HepG2 (cell line): Measurements from ENCODE around the gene TRAF3. TPM values are rescaled to one million over a fixed set of nuclear protein-coding genes. Genes with fewer than 3 reads are reported as not detected.

Experiments used
- CENPT ChIP-seq: sonication (generic); formaldehyde crosslinking; IDR thresholded peaks from 2 replicates; pipeline ENCODE4 v1.8.0; 2022; ENCODE audit warnings: low read depth, mild to moderate bottlenecking, moderate library complexity, missing genetic modification reagents
- CREBL2 ChIP-seq: sonication (generic); formaldehyde crosslinking; IDR thresholded peaks from 2 replicates; pipeline ENCODE4 v1.8.1; 2023; ENCODE audit warnings: missing genetic modification reagents, mild to moderate bottlenecking, borderline replicate concordance
- CSRNP1 ChIP-seq: sonication (generic); formaldehyde crosslinking; IDR thresholded peaks from 2 replicates; pipeline ENCODE4 v1.8.1; 2023; ENCODE audit warnings: mild to moderate bottlenecking, missing genetic modification reagents
- GFI1 ChIP-seq: sonication (generic); formaldehyde crosslinking; IDR thresholded peaks from 2 replicates; pipeline ENCODE4 v1.5.0; 2020; ENCODE audit warnings: missing genetic modification reagents, mild to moderate bottlenecking, borderline replicate concordance
- GMEB1 ChIP-seq: sonication (generic); formaldehyde crosslinking; IDR thresholded peaks from 2 replicates; pipeline ENCODE4 v1.5.1; 2020; ENCODE audit warnings: missing genetic modification reagents, mild to moderate bottlenecking, borderline replicate concordance
- HDAC2 ChIP-seq: sonication (generic); formaldehyde crosslinking; IDR thresholded peaks from 2 replicates; pipeline ENCODE4 v1.4.0; 2020; ENCODE audit warnings: missing genetic modification reagents
- PHF20 ChIP-seq: sonication (generic); formaldehyde crosslinking; IDR thresholded peaks from 2 replicates; pipeline ENCODE4 v1.5.0; 2020; ENCODE audit warnings: mild to moderate bottlenecking, missing genetic modification reagents
- TIGD3 ChIP-seq: sonication (generic); formaldehyde crosslinking; IDR thresholded peaks from 2 replicates; pipeline ENCODE4 v1.5.1; 2020; ENCODE audit warnings: mild to moderate bottlenecking, missing genetic modification reagents, borderline replicate concordance
- ZKSCAN5 ChIP-seq: sonication (generic); formaldehyde crosslinking; IDR thresholded peaks from 2 replicates; pipeline ENCODE4 v1.5.1; 2020; ENCODE audit warnings: mild to moderate bottlenecking, missing genetic modification reagents
- ZNF138 ChIP-seq: sonication (generic); formaldehyde crosslinking; IDR thresholded peaks from 2 replicates; pipeline ENCODE4 v1.5.0; 2020; ENCODE audit warnings: mild to moderate bottlenecking, low read depth, missing genetic modification reagents
- ZNF335 ChIP-seq: sonication (generic); formaldehyde crosslinking; IDR thresholded peaks from 2 replicates; pipeline ENCODE4 v1.4.0; 2020; ENCODE audit warnings: missing genetic modification reagents
- ZNF644 ChIP-seq: IDR thresholded peaks from 2 replicates; pipeline ENCODE4 v1.6.1; 2016; ENCODE audit warnings: low read depth
- ZNF784 ChIP-seq: sonication (generic); formaldehyde crosslinking; IDR thresholded peaks from 2 replicates; pipeline ENCODE4 v1.5.1; 2020; ENCODE audit warnings: missing genetic modification reagents, mild to moderate bottlenecking, borderline replicate concordance
- ZNF788 ChIP-seq: sonication (generic); formaldehyde crosslinking; IDR thresholded peaks from 2 replicates; pipeline ENCODE4 v1.5.0; 2020; ENCODE audit warnings: mild to moderate bottlenecking, missing genetic modification reagents, borderline replicate concordance
- polyA plus RNA-seq, 8 experiments: library from polyadenylated mRNA; depleted of rRNA in 3 of 8; stranded (reverse) in 7 of 8; unstranded in 1 of 8; fragments of >200 nt; fragmentation: Illumina TruSeq in 4 of 8; extraction: Trizol in 4 of 8; gene quantifications; 2 replicates each; pipeline versions ENCODE4 v1.2.1 to v1.2.3, GENCODE V29; 2011 to 2016; ENCODE audit warnings: low read depth in 4 of 8, missing spikeins in 1 of 8, mixed read lengths in 1 of 8; ENCODE audit not compliant: insufficient read depth in 1 of 8
- total RNA-seq, 5 experiments: library from RNA; depleted of rRNA; stranded (reverse); fragments of >200 nt; fragmentation: Illumina TruSeq; extraction: Trizol; gene quantifications; 2 replicates each; pipeline ENCODE4 v1.2.3, GENCODE V29; 2016; ENCODE audit warnings: low read depth in 1 of 5
- TF ChIP-seq, protein P1 (sequence below): IDR thresholded peaks from 2 replicates; pipeline ENCODE4 v1.6.1; 2016; ENCODE audit warnings: low read depth, control low read depth
- TF ChIP-seq, protein P2 (sequence below): sonication (generic); formaldehyde crosslinking; IDR thresholded peaks from 2 replicates; pipeline ENCODE4 v1.4.0; 2020; ENCODE audit warnings: missing genetic modification reagents; ENCODE audit errors: not compliant biosample characterization
- TF ChIP-seq, protein P3 (sequence below): sonication (generic); formaldehyde crosslinking; IDR thresholded peaks from 2 replicates; pipeline ENCODE4 v1.5.0; 2020; ENCODE audit warnings: mild to moderate bottlenecking, missing genetic modification reagents

TRAF3 gene
- total and polyA plus RNA-seq, 2 of the 13 experiments (the other 11 are each of a cell fraction or from before 2014, with no cell fraction given) = 6.9 to 12.2 TPM

DNA sequence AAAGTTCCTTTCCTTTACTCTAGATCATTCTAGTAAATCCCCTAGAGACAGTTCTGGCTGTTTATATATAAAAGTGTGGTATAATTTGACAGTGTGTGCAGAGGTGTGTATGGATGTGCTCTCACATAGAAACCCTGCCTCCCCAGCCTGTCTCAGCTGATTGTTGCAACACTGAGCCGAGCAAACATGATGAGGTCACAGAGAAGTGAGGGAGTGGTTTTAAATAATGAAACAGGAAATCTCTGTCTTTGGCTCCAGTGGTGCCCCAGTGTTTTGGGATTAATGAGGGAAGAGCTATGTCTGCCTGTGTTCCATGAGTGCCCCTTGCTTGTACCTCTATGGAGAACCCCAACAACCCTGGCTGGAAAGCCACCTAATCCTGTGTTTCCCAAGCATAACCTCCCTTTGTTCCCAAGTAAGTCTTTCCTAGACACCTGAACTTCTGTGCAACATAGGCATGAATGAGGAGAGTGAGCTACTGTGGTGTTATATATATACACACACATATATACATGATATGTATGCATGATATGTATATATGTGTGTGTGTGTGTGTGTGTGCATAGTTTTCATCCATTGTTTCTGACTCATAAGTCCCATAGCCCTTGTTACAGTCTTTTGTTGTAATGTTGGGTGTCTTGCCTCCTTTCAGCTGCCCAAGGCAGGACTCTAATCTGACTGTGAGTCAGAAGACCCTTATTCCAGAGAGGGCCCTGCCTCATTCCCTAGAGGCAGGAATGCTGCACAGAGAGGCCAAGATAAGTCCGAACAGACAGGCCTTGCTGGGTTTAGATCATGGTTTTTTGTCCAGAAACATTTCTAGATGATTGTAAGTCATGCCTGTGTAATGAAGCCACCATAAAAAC lies 18.0 kb downstream of the TRAF3 start (continued):
- TF ChIP-seq ZNF335 = no peak
- TF ChIP-seq ZNF788 (CRISPR knock-in tag) = no peak
- TF ChIP-seq, protein P1, sequence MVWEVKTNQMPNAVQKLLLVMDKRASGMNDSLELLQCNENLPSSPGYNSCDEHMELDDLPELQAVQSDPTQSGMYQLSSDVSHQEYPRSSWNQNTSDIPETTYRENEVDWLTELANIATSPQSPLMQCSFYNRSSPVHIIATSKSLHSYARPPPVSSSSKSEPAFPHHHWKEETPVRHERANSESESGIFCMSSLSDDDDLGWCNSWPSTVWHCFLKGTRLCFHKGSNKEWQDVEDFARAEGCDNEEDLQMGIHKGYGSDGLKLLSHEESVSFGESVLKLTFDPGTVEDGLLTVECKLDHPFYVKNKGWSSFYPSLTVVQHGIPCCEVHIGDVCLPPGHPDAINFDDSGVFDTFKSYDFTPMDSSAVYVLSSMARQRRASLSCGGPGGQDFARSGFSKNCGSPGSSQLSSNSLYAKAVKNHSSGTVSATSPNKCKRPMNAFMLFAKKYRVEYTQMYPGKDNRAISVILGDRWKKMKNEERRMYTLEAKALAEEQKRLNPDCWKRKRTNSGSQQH = no peak
- 0 out of 2 replicates have a peak, but pooled peaks have one; percentile 21 for TF ChIP-seq PHF20 (CRISPR knock-in tag)
- TF ChIP-seq HDAC2 (CRISPR knock-in tag) = peak; percentile 35; the same call in 1 of the 2 replicates
- TF ChIP-seq TIGD3 (CRISPR knock-in tag) = no peak
- no peak for TF ChIP-seq ZKSCAN5 (CRISPR knock-in tag)
- TF ChIP-seq CENPT = no peak
- no peak for TF ChIP-seq CREBL2
- TF ChIP-seq GFI1 (CRISPR knock-in tag) = peak; percentile 64; the same call in 1 of the 2 replicates
- TF ChIP-seq, protein P2, sequence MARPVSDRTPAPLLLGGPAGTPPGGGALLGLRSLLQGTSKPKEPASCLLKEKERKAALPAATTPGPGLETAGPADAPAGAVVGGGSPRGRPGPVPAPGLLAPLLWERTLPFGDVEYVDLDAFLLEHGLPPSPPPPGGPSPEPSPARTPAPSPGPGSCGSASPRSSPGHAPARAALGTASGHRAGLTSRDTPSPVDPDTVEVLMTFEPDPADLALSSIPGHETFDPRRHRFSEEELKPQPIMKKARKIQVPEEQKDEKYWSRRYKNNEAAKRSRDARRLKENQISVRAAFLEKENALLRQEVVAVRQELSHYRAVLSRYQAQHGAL = no peak
- TF ChIP-seq ZNF138 (CRISPR knock-in tag) = 0 out of 2 replicates have a peak, but pooled peaks have one; percentile 29
- TF ChIP-seq CSRNP1 (CRISPR knock-in tag) = no peak
- no peak for TF ChIP-seq ZNF644
- TF ChIP-seq, protein P3, sequence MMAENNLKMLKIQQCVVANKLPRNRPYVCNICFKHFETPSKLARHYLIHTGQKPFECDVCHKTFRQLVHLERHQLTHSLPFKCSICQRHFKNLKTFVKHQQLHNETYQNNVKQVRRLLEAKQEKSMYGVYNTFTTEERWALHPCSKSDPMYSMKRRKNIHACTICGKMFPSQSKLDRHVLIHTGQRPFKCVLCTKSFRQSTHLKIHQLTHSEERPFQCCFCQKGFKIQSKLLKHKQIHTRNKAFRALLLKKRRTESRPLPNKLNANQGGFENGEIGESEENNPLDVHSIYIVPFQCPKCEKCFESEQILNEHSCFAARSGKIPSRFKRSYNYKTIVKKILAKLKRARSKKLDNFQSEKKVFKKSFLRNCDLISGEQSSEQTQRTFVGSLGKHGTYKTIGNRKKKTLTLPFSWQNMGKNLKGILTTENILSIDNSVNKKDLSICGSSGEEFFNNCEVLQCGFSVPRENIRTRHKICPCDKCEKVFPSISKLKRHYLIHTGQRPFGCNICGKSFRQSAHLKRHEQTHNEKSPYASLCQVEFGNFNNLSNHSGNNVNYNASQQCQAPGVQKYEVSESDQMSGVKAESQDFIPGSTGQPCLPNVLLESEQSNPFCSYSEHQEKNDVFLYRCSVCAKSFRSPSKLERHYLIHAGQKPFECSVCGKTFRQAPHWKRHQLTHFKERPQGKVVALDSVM (CRISPR knock-in tag) = no peak
- no peak for TF ChIP-seq ZNF784 (CRISPR knock-in tag)
- TF ChIP-seq GMEB1 = no peak
